Mucosa of stomach (tissue), 1 donor: ENCODE results near the gene SLC10A4.

Source experiments
- H3K27me3 ChIP-seq: one replicate; pipeline ENCODE4 v1.7.0; 2013; ENCODE audit warnings: mild to moderate bottlenecking, low read length; ENCODE audit not compliant: control insufficient read depth, insufficient read depth
- H3K36me3 ChIP-seq: one replicate; pipeline ENCODE4 v1.7.0; 2013; ENCODE audit warnings: low read length; ENCODE audit not compliant: control insufficient read depth, insufficient read depth
- H3K4me1 ChIP-seq: one replicate; pipeline ENCODE4 v1.7.0; 2013; ENCODE audit warnings: mild to moderate bottlenecking, low read length; ENCODE audit not compliant: control insufficient read depth, insufficient read depth
- H3K4me3 ChIP-seq: one replicate; pipeline ENCODE4 v1.7.0; 2013; ENCODE audit warnings: low read length
- H3K9ac ChIP-seq: one replicate; pipeline ENCODE4 v1.7.0; 2013; ENCODE audit warnings: mild to moderate bottlenecking, low read length, moderate library complexity
- H3K9me3 ChIP-seq: one replicate; pipeline ENCODE4 v1.7.0; 2013; ENCODE audit warnings: mild to moderate bottlenecking, low read length, moderate library complexity; ENCODE audit not compliant: control insufficient read depth
- donor health status: Pancreatic carcinoma.

The SLC10A4 gene

GRCh38 chr4:48467442-48467841 lies 15.7 kb upstream of the SLC10A4 start:
- Histone ChIP-seq H3K4me1 (no peaks in the 10 kb centered on the region), H3K4me3 (no peak overlapping the region), H3K36me3 (no peaks in the 10 kb centered on the region), H3K9ac (no peak overlapping the region), H3K27me3 (no peaks in the 10 kb centered on the region), H3K9me3 (no peaks in the 10 kb centered on the region)

- Histone ChIP-seq H3K4me3 (no peak overlapping the region), H3K9me3 (no peaks in the 10 kb centered on the region), H3K36me3 (no peaks in the 10 kb centered on the region), H3K4me1 (no peaks in the 10 kb centered on the region), H3K9ac (no peak overlapping the region), H3K27me3 (no peaks in the 10 kb centered on the region)
Observed at GRCh38 chr4:48467891-48468290, 15.3 kb upstream of the SLC10A4 start.

- Histone ChIP-seq H3K36me3 (no peaks in the 10 kb centered on the region), H3K27me3 (no peaks in the 10 kb centered on the region), H3K4me1 (no peaks in the 10 kb centered on the region), H3K9ac (no peak overlapping the region), H3K4me3 (no peak overlapping the region), H3K9me3 (no peaks in the 10 kb centered on the region)
Observed at GRCh38 chr4:48470137-48470536, 13.0 kb upstream of the SLC10A4 start.

GRCh38 chr4:48470570-48470969 lies 12.6 kb upstream of the SLC10A4 start:
- H3K27me3 ChIP-seq, result no peaks in the 10 kb centered on the region
- no peak overlapping the region for H3K4me3 ChIP-seq
- H3K36me3 ChIP-seq, result no peaks in the 10 kb centered on the region
- no peak overlapping the region for H3K9ac ChIP-seq
- H3K4me1 ChIP-seq, result no peaks in the 10 kb centered on the region
- no peaks in the 10 kb centered on the region for H3K9me3 ChIP-seq

GRCh38 chr4:48472794-48473193 lies 10.3 kb upstream of the SLC10A4 start:
- Histone ChIP-seq H3K9me3 (no peaks in the 10 kb centered on the region), H3K9ac (no peak overlapping the region), H3K27me3 (no peaks in the 10 kb centered on the region), H3K4me1 (no peaks in the 10 kb centered on the region), H3K4me3 (no peak overlapping the region), H3K36me3 (no peaks in the 10 kb centered on the region)

GRCh38 chr4:48475770-48476169 lies 7.4 kb upstream of the SLC10A4 start:
- Histone ChIP-seq H3K36me3 (no peaks in the 10 kb centered on the region), H3K9ac (no peak overlapping the region), H3K27me3 (no peaks in the 10 kb centered on the region), H3K9me3 (no peaks in the 10 kb centered on the region), H3K4me3 (no peak overlapping the region), H3K4me1 (no peaks in the 10 kb centered on the region)

- no peaks in the 10 kb centered on the region for H3K36me3 ChIP-seq
- no peak overlapping the region for H3K4me3 ChIP-seq
- no peaks in the 10 kb centered on the region for H3K4me1 ChIP-seq
- H3K9ac ChIP-seq, result no peak overlapping the region
- peaks cover 16% of the 10 kb centered on the region for H3K27me3 ChIP-seq
- H3K9me3 ChIP-seq, result no peaks in the 10 kb centered on the region
Observed at GRCh38 chr4:48478273-48478672, 4.9 kb upstream of the SLC10A4 start.

- Histone ChIP-seq H3K9me3 (no peaks in the 10 kb centered on the region), H3K27me3 (peaks cover 36% of the 10 kb centered on the region)
Observed at GRCh38 chr4:48481581-48481980, 1.6 kb upstream of the SLC10A4 start.

GRCh38 chr4:48483777-48484493 lies 792 bp downstream of the SLC10A4 start:
- H3K4me3 ChIP-seq, result no peak overlapping the region

More at GRCh38 chr4:48481581-48481980, 1.6 kb upstream of the SLC10A4 start:
- Histone ChIP-seq H3K4me3 (no peak overlapping the region), H3K36me3 (no peaks in the 10 kb centered on the region), H3K9ac (no peak overlapping the region), H3K4me1 (no peaks in the 10 kb centered on the region)

GRCh38 chr4:48484494-48485168 lies 1.5 kb downstream of the SLC10A4 start:
- H3K36me3 ChIP-seq, result no peaks in the 10 kb centered on the region
- H3K27me3 ChIP-seq, result peaks cover 55% of the 10 kb centered on the region
- no peak overlapping the region for H3K4me3 ChIP-seq
- H3K9ac ChIP-seq, result no peak overlapping the region
- H3K9me3 ChIP-seq, result no peaks in the 10 kb centered on the region
- peaks cover 2% of the 10 kb centered on the region for H3K4me1 ChIP-seq

More at GRCh38 chr4:48483777-48484493, 792 bp downstream of the SLC10A4 start:
- Histone ChIP-seq H3K9me3 (no peaks in the 10 kb centered on the region), H3K36me3 (no peaks in the 10 kb centered on the region), H3K4me1 (no peaks in the 10 kb centered on the region), H3K27me3 (peaks cover 48% of the 10 kb centered on the region), H3K9ac (no peak overlapping the region)

GRCh38 chr4:48489683-48490011 lies 6.5 kb downstream of the SLC10A4 start:
- Histone ChIP-seq H3K27me3 (peaks cover 53% of the 10 kb centered on the region), H3K36me3 (no peaks in the 10 kb centered on the region), H3K9me3 (no peaks in the 10 kb centered on the region), H3K4me1 (peaks cover 6% of the 10 kb centered on the region), H3K4me3 (no peak overlapping the region), H3K9ac (no peak overlapping the region)

- no peaks in the 10 kb centered on the region for H3K36me3 ChIP-seq
- no peak within 1 kb of the TSS for H3K9ac ChIP-seq
- H3K4me1 ChIP-seq, result peaks cover 6% of the 10 kb centered on the region
- H3K4me3 ChIP-seq, result no peak within 1 kb of the TSS
- peaks cover 48% of the 10 kb centered on the region for H3K27me3 ChIP-seq
- H3K9me3 ChIP-seq, result no peaks in the 10 kb centered on the region
Observed at GRCh38 chr4:48490012-48490679, 7.0 kb downstream of the SLC10A4 start, which contains the start of gene ZAR1. Gene ZAR1, plus strand, starts transcription at chr4:48490252. Its CDS starts 40 bp downstream, at chr4:48490292.
